Endothelial cell of umbilical vein (primary cell): ENCODE data around the gene RBP5. TPM values are rescaled to one million over a fixed set of nuclear protein-coding genes. Genes with fewer than 3 reads are reported as not detected.

Experiments used
- BruUV-seq: library from RNA; stranded (reverse); fragments of 400-500 nt; replicated peaks from 2 replicates; lab custom pipeline; 2021; lab: Mats Ljungman, UMichigan
- CTCF ChIA-PET: fragments of 300-600, 350-600 bp; sonication (Branson Sonifier 250); formaldehyde crosslinking; loops from one replicate; lab custom pipeline; 2021; ENCODE audit warnings: antibody characterized with exemption, inconsistent platforms; lab: Charles Lee
- POLR2A ChIA-PET: fragments of 300-600, 350-600 bp; sonication (Branson Sonifier 250); formaldehyde crosslinking; loops from one replicate; lab custom pipeline; 2021; ENCODE audit warnings: antibody characterized with exemption, inconsistent platforms; lab: Charles Lee
- DNase-seq: peaks from one replicate; pipeline ENCODE4 v3.0.0-alpha.2; 2011; ENCODE audit warnings: low read depth, low spot score
- FAIRE-seq: peaks from 2 replicates; lab custom pipeline; 2011; peaks lifted over from hg19 to GRCh38; lab: Jason Lieb, UNC
- H2AFZ ChIP-seq: 2 replicates; pipeline ENCODE4 v1.6.0; 2012; ENCODE audit warnings: low read depth, low read length, control low read depth, inconsistent platforms
- H3K27ac ChIP-seq: 2 replicates; pipeline ENCODE4 v1.5.1; 2011; ENCODE audit warnings: low read depth, mild to moderate bottlenecking, control low read depth, low read length, moderate library complexity; ENCODE audit not compliant: insufficient read depth
- H3K27me3 ChIP-seq, 2 experiments: 2 replicates each; pipeline versions ENCODE4 v1.6.0 to v1.6.1; 2011; ENCODE audit warnings: low read length in 2 of 2, mixed read lengths in 1 of 2; ENCODE audit not compliant: control insufficient read depth in 2 of 2, insufficient read depth in 2 of 2
- H3K36me3 ChIP-seq, 2 experiments: 2 replicates in 1 of 2; 3 replicates in 1 of 2; pipeline ENCODE4 v1.5.1; 2011; ENCODE audit warnings: low read length in 2 of 2, mild to moderate bottlenecking in 1 of 2, moderate library complexity in 1 of 2; ENCODE audit not compliant: control insufficient read depth in 2 of 2, insufficient read depth in 2 of 2; ENCODE audit errors: extremely low read depth in 1 of 2
- H3K4me1 ChIP-seq: 3 replicates; pipeline ENCODE4 v1.5.1; 2011; ENCODE audit warnings: mild to moderate bottlenecking, low read length; ENCODE audit not compliant: control insufficient read depth, insufficient read depth; ENCODE audit errors: extremely low read depth
- H3K4me2 ChIP-seq: 2 replicates; pipeline ENCODE4 v1.6.1; 2011; ENCODE audit warnings: low read length, control low read depth, mixed read lengths; ENCODE audit not compliant: insufficient read depth
- H3K4me3 ChIP-seq, 3 experiments: fragments of 200-600 bp in 1 of 3; sonication (generic), shearing (Covaris generic) in 1 of 3; replicated peaks in 1 of 3; 2 replicates each; pipeline ENCODE4 v1.5.1; 2011 to 2016; ENCODE audit warnings: control low read depth in 3 of 3, low read length in 3 of 3, mild to moderate bottlenecking in 2 of 3, inconsistent platforms in 1 of 3, low read depth in 1 of 3, moderate library complexity in 1 of 3; ENCODE audit not compliant: insufficient read depth in 1 of 3
- H3K79me2 ChIP-seq: 2 replicates; pipeline ENCODE4 v1.6.0; 2012; ENCODE audit warnings: low read length, inconsistent platforms; ENCODE audit not compliant: control insufficient read depth, insufficient read depth
- H3K9ac ChIP-seq: replicated peaks from 2 replicates; pipeline ENCODE3; 2011; ENCODE audit warnings: low read length, control low read depth; ENCODE audit not compliant: insufficient read depth; ENCODE audit errors: extremely low read depth
- H3K9me1 ChIP-seq: replicated peaks from 3 replicates; pipeline ENCODE4 v1.6.0; 2011; ENCODE audit warnings: mild to moderate bottlenecking, low read length; ENCODE audit not compliant: control insufficient read depth, insufficient read depth; ENCODE audit errors: extremely low read depth
- H3K9me3 ChIP-seq: replicated peaks from 2 replicates; pipeline ENCODE4 v1.5.1; 2012; ENCODE audit warnings: low read length, inconsistent platforms; ENCODE audit not compliant: control insufficient read depth, insufficient read depth
- H4K20me1 ChIP-seq: replicated peaks from 2 replicates; pipeline ENCODE3; 2011; ENCODE audit warnings: mild to moderate bottlenecking, low read length; ENCODE audit not compliant: control insufficient read depth, insufficient read depth; ENCODE audit errors: extremely low read depth
- CTCF ChIP-seq, 2 donors: IDR thresholded peaks; 1 replicate in 1 of 2; 2 replicates in 1 of 2; pipeline ENCODE4 v1.5.1; 2011; ENCODE audit warnings: low read length in 2 of 2, mild to moderate bottlenecking in 2 of 2, moderate library complexity in 2 of 2, control low read depth in 1 of 2, inconsistent platforms in 1 of 2, low read depth in 1 of 2; ENCODE audit not compliant: insufficient read depth in 1 of 2; ENCODE audit errors: extremely low read depth in 1 of 2
- EZH2 ChIP-seq: IDR thresholded peaks from 2 replicates; pipeline ENCODE4 v1.6.1; 2012; ENCODE audit warnings: borderline replicate concordance, low read depth, mild to moderate bottlenecking, moderate library complexity, low read length, inconsistent platforms; ENCODE audit not compliant: severe bottlenecking
- FOS ChIP-seq: IDR thresholded peaks from 2 replicates; pipeline ENCODE4 v1.6.1; 2011; ENCODE audit warnings: mild to moderate bottlenecking, low read length, moderate library complexity, borderline replicate concordance; ENCODE audit not compliant: insufficient read depth
- GATA2 ChIP-seq: IDR thresholded peaks from 2 replicates; pipeline ENCODE4 v1.7.0; 2011; ENCODE audit warnings: low read depth, mild to moderate bottlenecking, moderate library complexity, mixed read lengths, low read length; ENCODE audit not compliant: insufficient read length, insufficient read depth
- JUN ChIP-seq: IDR thresholded peaks from 2 replicates; pipeline ENCODE4 v1.6.1; 2011; ENCODE audit warnings: borderline replicate concordance, low read depth; ENCODE audit not compliant: insufficient read length, insufficient read depth
- MAX ChIP-seq: IDR thresholded peaks from 2 replicates; pipeline ENCODE4 v1.6.1; 2011; ENCODE audit not compliant: insufficient read depth, insufficient read length
- MYC ChIP-seq: IDR thresholded peaks from one replicate; pipeline ENCODE4 v1.6.1; 2011; ENCODE audit warnings: mild to moderate bottlenecking, low read depth, low read length
- POLR2A ChIP-seq: IDR thresholded peaks from 2 replicates; pipeline ENCODE4 v1.6.1; 2012; ENCODE audit warnings: low read depth, mild to moderate bottlenecking, control low read depth, low read length
- POLR2AphosphoS5 ChIP-seq: IDR thresholded peaks from 2 replicates; pipeline ENCODE4 v1.6.1; 2012; ENCODE audit warnings: low read depth, mild to moderate bottlenecking, control low read depth, low read length, moderate library complexity; ENCODE audit not compliant: insufficient read depth
- dilution Hi-C: fragments of 300-500 bp; cut with MboI; formaldehyde crosslinking; loops from one replicate; pipeline ENCODE4 v1.15.0; 2019; ENCODE audit warnings: low sequenced_read_pairs; ENCODE audit not compliant: extremely low pct_ligation_motif_present
- intact Hi-C: fragments of 100-400 bp; cut with micrococcal nuclease; formaldehyde crosslinking; loops from one replicate; pipeline ENCODE4 v1.10.0; 2022
- polyA plus RNA-seq, 4 experiments: library from polyadenylated mRNA; depleted of rRNA in 3 of 4; stranded (reverse) in 3 of 4; unstranded in 1 of 4; fragments of >200 nt; gene quantifications; 2 replicates each; pipeline versions ENCODE4 v1.2.1 to v1.2.3, GENCODE V29; 2011 to 2012; ENCODE audit warnings: missing spikeins in 1 of 4
- total RNA-seq: library from RNA; stranded (reverse); gene quantifications from 2 replicates; pipeline ENCODE4 v1.2.3, GENCODE V29; 2021

RBP5 gene
- total and polyA plus RNA-seq, 2 donors (not counting 3 experiments of a cell fraction or from before 2014, with no cell fraction given) = 0.12 TPM; not detected in 1

- DNase-seq (no peak), FAIRE-seq (no peak)
- peaks cover 6% of the 10 kb centered on the region for H3K4me1 ChIP-seq
- H2AFZ ChIP-seq = no peak overlapping the region
- POLR2A ChIA-PET = no interaction called here
- H3K79me2 ChIP-seq = no peaks in the 10 kb centered on the region
- H3K36me3 ChIP-seq = no peaks in the 10 kb centered on the region
- H3K9me1 ChIP-seq = no peaks in the 10 kb centered on the region
- H3K27me3 ChIP-seq = peaks cover 0 to 17% of the 10 kb centered on the region in 2 experiments
- no peaks in the 10 kb centered on the region for H3K9me3 ChIP-seq
- CTCF ChIA-PET = interaction anchor here (0.6 to 4.5 kb wide), 4 partner anchors 17 to 222 kb away, joined by 3 to 19 read pairs (median 4); partner anchors contain the start of genes C12orf57 and RNU7-1
- dilution Hi-C loops = no loop called here
- no peak overlapping the region for H3K27ac ChIP-seq
- no TSS peak for BruUV-seq
- no peak overlapping the region for H3K4me2 ChIP-seq
- no peak overlapping the region for H3K9ac ChIP-seq
- intact Hi-C loops = loop anchor here (5.0 kb wide), 2 partner anchors 119 to 219 kb away; partner anchors contain the start of genes EMG1, PHB2 and SPSB2
- no peak for TF ChIP-seq CTCF (IDR thresholded peaks at IDR 0.05; ENCODE audit: extremely low read depth in 1 of 2, insufficient read depth in 1 of 2, low read depth in 1 of 2, low read length in 2 of 2)
- no peak for TF ChIP-seq GATA2
- no peak for TF ChIP-seq FOS
- TF ChIP-seq POLR2AphosphoS5 = no peak
- no peak for TF ChIP-seq JUN
- no peak for TF ChIP-seq EZH2
- TF ChIP-seq MYC = no peak
- no peak for TF ChIP-seq MAX
- TF ChIP-seq POLR2A = no peak
- no peaks in the 10 kb centered on the region for H4K20me1 ChIP-seq
- no peak overlapping the region for H3K4me3 ChIP-seq
Observed at GRCh38 chr12:7091171-7091570, 37.5 kb downstream of the RBP5 start.
